Hepatocyte (in vitro differentiated cells): ENCODE data around the gene ZNF484. TPM values are rescaled to one million over a fixed set of nuclear protein-coding genes. Genes with fewer than 3 reads are reported as not detected.
A peak's percentile ranks its signal among the peaks of the same experiment; 100 is the strongest.
"Not testable (repeated sequence)": the region's sequence is repeated elsewhere in the genome, so short reads cannot be mapped to it uniquely, and the experiment has no call there.

Experiments used
- DNase-seq: peaks from one replicate; pipeline ENCODE4 v3.0.0-alpha.2; 2016; ENCODE audit warnings: low spot score
- H2AFZ ChIP-seq: fragments of 200-600 bp; sonication (generic); 2 replicates; pipeline ENCODE4 v1.6.0; 2016; ENCODE audit warnings: antibody characterized with exemption, mild to moderate bottlenecking
- H3K27ac ChIP-seq: fragments of 200-600 bp; sonication (generic); 2 replicates; pipeline ENCODE4 v1.5.1; 2016; ENCODE audit warnings: mild to moderate bottlenecking
- H3K27me3 ChIP-seq: fragments of 200-600 bp; sonication (generic); 2 replicates; pipeline ENCODE4 v1.6.1; 2016
- H3K36me3 ChIP-seq: fragments of 200-600 bp; sonication (generic); replicated peaks from 2 replicates; pipeline ENCODE4 v1.5.1; 2016; ENCODE audit warnings: low read depth; ENCODE audit not compliant: insufficient read depth
- H3K4me1 ChIP-seq: fragments of 200-600 bp; sonication (generic); 2 replicates; pipeline ENCODE4 v1.5.1; 2016; ENCODE audit warnings: mild to moderate bottlenecking, moderate library complexity; ENCODE audit not compliant: insufficient read depth
- H3K4me2 ChIP-seq: fragments of 200-600 bp; sonication (generic); 2 replicates; pipeline ENCODE4 v1.6.0; 2016
- H3K4me3 ChIP-seq: fragments of 200-600 bp; sonication (generic); 2 replicates; pipeline ENCODE4 v1.5.1; 2016; ENCODE audit warnings: mild to moderate bottlenecking
- H3K79me2 ChIP-seq: fragments of 200-600 bp; sonication (generic); 2 replicates; pipeline ENCODE4 v1.6.0; 2017; ENCODE audit warnings: mild to moderate bottlenecking
- H3K9me2 ChIP-seq: fragments of 200-600 bp; sonication (generic); replicated peaks from 2 replicates; pipeline ENCODE4 v1.6.0; 2017; ENCODE audit warnings: mild to moderate bottlenecking; ENCODE audit not compliant: insufficient read depth
- H3K9me3 ChIP-seq: fragments of 200-600 bp; sonication (generic); 2 replicates; pipeline ENCODE4 v1.5.1; 2016; ENCODE audit warnings: low read depth, mild to moderate bottlenecking
- H4K20me1 ChIP-seq: fragments of 200-600 bp; sonication (generic); 2 replicates; pipeline ENCODE4 v1.6.0; 2016; ENCODE audit warnings: mild to moderate bottlenecking; ENCODE audit not compliant: insufficient read depth, poor library complexity, severe bottlenecking
- EZH2 ChIP-seq: fragments of 200-600 bp; sonication (generic); IDR thresholded peaks from 2 replicates; pipeline ENCODE4 v1.6.1; 2016; ENCODE audit warnings: antibody characterized with exemption, mild to moderate bottlenecking, borderline replicate concordance
- EZH2phosphoT487 ChIP-seq: fragments of 200-600 bp; sonication (generic); IDR thresholded peaks from one replicate; pipeline ENCODE4 v1.6.1; 2018; ENCODE audit warnings: antibody characterized with exemption, mild to moderate bottlenecking, low read depth, moderate library complexity; ENCODE audit not compliant: unreplicated experiment, severe bottlenecking
- WGBS: methylation state at CpG from one replicate; pipeline ENCODE4 v1.1.6; 2016; ENCODE audit warnings: low lambda C conversion rate; ENCODE audit errors: missing lambda C conversion rate; 5-methylcytosine and 5-hydroxymethylcytosine counted together
- polyA plus RNA-seq: library from polyadenylated mRNA; unstranded; fragments of >200 nt; fragmentation: Nextera tagmentation; extraction: Ambion mirVana; gene quantifications from 2 replicates; pipeline ENCODE4 v1.2.1, GENCODE V29; 2016
- total RNA-seq: library from RNA; depleted of rRNA; stranded (reverse); fragments of >200 nt; gene quantifications from 2 replicates; pipeline ENCODE4 v1.2.3, GENCODE V29; 2014
- TF ChIP-seq, protein P1 (sequence below): fragments of 200-600 bp; sonication (generic); IDR thresholded peaks from 2 replicates; pipeline ENCODE4 v1.5.1; 2016; ENCODE audit warnings: antibody characterized with exemption, mild to moderate bottlenecking; ENCODE audit not compliant: poor library complexity

Gene ZNF484
- total and polyA plus RNA-seq, 2 experiments from 2014 or later: 1.6 to 10.3 TPM

DNA sequence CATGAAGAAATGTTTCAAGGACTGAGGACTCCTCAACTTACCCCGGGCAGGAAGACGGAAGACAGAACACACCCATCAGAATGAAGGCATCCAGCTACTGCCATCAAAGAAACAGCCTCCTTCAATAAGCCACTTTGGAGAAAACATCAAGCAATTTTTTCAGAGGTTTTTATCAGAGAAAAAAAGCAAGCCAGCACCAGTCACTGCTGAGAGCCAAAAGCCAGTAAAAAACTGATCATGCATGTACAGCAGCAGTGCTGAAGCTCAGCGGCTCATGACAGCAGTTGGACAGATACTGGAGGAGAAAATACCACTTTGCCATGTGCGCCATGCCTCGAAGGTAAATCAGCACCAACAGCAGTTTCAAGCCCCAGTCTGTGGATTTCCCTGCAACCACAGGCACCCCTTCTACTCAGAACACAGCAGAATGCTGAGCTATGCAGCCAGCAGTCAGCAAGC lies 10.1 kb upstream of the ZNF484 start:
- no peaks in the 10 kb centered on the region for H4K20me1 ChIP-seq
- H3K9me2 ChIP-seq: no peaks in the 10 kb centered on the region
- DNase-seq: no peak
- TF ChIP-seq, protein P1, sequence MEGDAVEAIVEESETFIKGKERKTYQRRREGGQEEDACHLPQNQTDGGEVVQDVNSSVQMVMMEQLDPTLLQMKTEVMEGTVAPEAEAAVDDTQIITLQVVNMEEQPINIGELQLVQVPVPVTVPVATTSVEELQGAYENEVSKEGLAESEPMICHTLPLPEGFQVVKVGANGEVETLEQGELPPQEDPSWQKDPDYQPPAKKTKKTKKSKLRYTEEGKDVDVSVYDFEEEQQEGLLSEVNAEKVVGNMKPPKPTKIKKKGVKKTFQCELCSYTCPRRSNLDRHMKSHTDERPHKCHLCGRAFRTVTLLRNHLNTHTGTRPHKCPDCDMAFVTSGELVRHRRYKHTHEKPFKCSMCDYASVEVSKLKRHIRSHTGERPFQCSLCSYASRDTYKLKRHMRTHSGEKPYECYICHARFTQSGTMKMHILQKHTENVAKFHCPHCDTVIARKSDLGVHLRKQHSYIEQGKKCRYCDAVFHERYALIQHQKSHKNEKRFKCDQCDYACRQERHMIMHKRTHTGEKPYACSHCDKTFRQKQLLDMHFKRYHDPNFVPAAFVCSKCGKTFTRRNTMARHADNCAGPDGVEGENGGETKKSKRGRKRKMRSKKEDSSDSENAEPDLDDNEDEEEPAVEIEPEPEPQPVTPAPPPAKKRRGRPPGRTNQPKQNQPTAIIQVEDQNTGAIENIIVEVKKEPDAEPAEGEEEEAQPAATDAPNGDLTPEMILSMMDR: no peak
- TF ChIP-seq EZH2phosphoT487 (no peak), EZH2 (no peak)
- H3K9me3 ChIP-seq: no peaks in the 10 kb centered on the region
- no peak overlapping the region for H3K4me2 ChIP-seq
- WGBS: 84% methylated on average over 5 of the region's 5 CpGs
- H2AFZ ChIP-seq: no peak overlapping the region
- H3K4me1 ChIP-seq: peaks cover 3% of the 10 kb centered on the region
- H3K79me2 ChIP-seq: no peaks in the 10 kb centered on the region
- no peaks in the 10 kb centered on the region for H3K36me3 ChIP-seq
- no peak overlapping the region for H3K27ac ChIP-seq
- no peak overlapping the region for H3K4me3 ChIP-seq
- H3K27me3 ChIP-seq: no peaks in the 10 kb centered on the region

DNA sequence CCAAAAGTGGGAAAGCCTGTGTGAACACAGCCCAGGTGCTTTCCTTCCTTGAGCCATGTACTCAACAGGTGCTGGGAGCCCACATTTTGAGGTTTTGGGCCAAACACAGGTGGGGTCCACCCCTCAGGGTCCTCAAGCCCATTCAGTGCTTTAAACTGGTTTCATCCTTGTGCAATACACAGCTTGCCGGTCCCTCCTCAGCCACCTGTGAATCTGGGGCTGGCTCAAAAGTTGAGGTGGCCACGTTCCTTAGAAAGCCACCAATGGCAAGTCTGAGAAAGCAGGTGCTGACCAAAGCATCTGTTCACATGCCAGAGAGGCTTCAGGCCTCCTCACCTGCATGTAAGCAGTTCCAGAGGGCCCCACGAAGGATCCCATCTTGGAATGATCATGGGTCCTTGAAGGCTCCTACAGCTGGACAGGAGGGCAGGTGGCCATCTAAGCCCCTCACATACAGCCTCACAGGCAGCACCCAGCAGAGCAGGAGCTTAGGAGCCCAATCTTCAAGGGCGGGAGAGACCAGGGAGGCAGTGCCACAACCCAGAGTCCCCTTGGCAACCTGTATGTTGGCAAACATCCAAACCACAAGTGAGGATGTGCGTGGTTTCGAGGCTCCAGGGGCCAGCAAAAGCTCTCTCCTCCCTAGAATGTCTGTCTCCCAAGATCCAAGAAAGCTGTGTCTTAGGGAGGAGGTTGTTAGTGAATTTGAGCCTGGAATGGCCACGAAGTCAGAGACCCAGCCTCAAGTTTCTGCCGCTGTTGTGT lies 9.2 kb upstream of the ZNF484 start:
- not testable (repeated sequence) for H3K9me2 ChIP-seq, H3K79me2 ChIP-seq, H3K4me1 ChIP-seq, H3K4me2 ChIP-seq, H3K36me3 ChIP-seq, DNase-seq, H3K27ac ChIP-seq, H2AFZ ChIP-seq, H3K4me3 ChIP-seq, H4K20me1 ChIP-seq, H3K9me3 ChIP-seq, H3K27me3 ChIP-seq
- 85% methylated on average over 8 of the region's 8 CpGs for WGBS

DNA sequence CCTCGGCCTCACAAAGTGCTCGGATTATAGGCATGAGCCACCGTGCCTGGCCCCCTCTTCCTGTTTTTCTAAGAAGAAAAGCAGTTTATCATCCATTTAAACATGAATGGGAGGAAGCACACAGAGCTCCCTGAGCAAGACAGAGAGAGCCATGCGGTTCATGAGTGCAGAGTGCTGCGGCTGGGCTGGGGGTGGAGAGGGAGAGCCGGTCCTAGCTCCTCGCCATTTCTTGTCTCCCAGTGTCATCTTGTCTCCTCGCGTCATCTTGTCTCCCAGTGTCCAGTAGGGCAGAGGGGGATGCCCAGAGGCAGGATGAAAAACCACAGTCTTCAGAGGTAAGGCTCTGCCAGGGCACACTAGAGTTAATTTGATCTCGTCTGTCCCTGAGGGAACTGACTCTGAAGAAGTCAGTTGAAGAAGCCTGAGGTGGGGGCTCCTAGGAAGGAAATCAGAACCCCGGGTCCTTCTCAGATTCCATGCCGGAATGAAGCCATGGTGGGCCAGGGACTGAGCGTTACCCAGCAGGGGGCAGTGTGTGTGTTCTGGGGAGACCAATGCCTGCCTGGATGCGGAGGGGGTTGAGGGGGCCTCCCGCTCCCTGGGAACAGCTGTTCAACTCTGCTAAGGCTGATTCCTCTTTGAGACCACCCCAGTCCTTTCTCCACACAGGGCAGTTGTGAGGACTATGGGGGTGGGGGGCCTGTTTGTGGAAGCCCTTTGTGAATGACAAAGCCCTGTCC lies 6.0 kb upstream of the ZNF484 start:
- not testable (repeated sequence) for H3K36me3 ChIP-seq, H3K27me3 ChIP-seq, H3K4me2 ChIP-seq, DNase-seq, H2AFZ ChIP-seq, H3K4me3 ChIP-seq, H3K79me2 ChIP-seq, H3K27ac ChIP-seq, H3K9me3 ChIP-seq, H4K20me1 ChIP-seq, H3K4me1 ChIP-seq, H3K9me2 ChIP-seq
- TF ChIP-seq, protein P1: peak; percentile 15
- WGBS: 79% methylated on average over 15 of the region's 15 CpGs

DNA sequence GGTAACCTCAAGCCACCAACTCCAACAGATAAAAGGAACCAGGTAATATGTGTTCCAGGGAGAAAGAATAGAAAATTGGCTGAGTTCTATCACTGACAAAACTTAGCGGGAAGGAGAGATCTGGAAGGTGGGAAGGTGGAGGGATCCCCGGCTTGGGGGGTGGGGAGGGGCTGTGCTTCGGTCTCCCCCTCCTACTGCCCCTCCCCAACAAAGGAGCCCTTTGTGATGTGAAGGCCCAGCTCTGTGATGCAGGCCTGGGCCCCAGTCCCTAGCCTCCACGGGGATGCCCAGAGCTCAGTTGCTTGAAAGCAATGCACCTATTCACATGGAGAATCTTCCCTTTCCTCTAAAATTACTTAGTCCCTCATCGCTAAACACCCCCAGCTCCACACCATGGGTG lies 4.4 kb upstream of the ZNF484 start:
- no peak for TF ChIP-seq EZH2
- TF ChIP-seq EZH2phosphoT487: no peak
- TF ChIP-seq, protein P1: no peak
- DNase-seq: no peak
- no peak overlapping the region for H3K4me2 ChIP-seq
- H2AFZ ChIP-seq: no peak overlapping the region
- no peaks in the 10 kb centered on the region for H3K36me3 ChIP-seq
- no peaks in the 10 kb centered on the region for H3K27me3 ChIP-seq
- H4K20me1 ChIP-seq: no peaks in the 10 kb centered on the region
- 69% methylated on average over 5 of the region's 5 CpGs for WGBS
- H3K27ac ChIP-seq: no peak overlapping the region
- H3K4me3 ChIP-seq: no peak overlapping the region
- H3K9me3 ChIP-seq: no peaks in the 10 kb centered on the region
- H3K4me1 ChIP-seq: no peaks in the 10 kb centered on the region
- H3K79me2 ChIP-seq: peaks cover 1% of the 10 kb centered on the region
- no peaks in the 10 kb centered on the region for H3K9me2 ChIP-seq
